WERI-Rb-1 (cell line): ENCODE measurements around the gene SANBR.

ENCODE experiments used
- DNase-seq: peaks from one replicate; pipeline ENCODE4 v3.0.0-alpha.2; 2020
- H3K27ac ChIP-seq: fragments of 250-450 bp; sonication (Bioruptor Pico); 2 replicates; pipeline ENCODE4 v1.5.1; 2020; ENCODE audit warnings: mild to moderate bottlenecking, moderate library complexity
- H3K27me3 ChIP-seq: fragments of 250-450 bp; sonication (Bioruptor Pico); 2 replicates; pipeline ENCODE4 v1.5.1; 2021; ENCODE audit warnings: mild to moderate bottlenecking, low read depth, moderate library complexity; ENCODE audit not compliant: insufficient read depth, severe bottlenecking
- H3K36me3 ChIP-seq: fragments of 250-450 bp; sonication (Bioruptor Pico); 2 replicates; pipeline ENCODE4 v1.5.1; 2020; ENCODE audit warnings: mild to moderate bottlenecking, moderate library complexity
- H3K4me3 ChIP-seq: 2 replicates; pipeline ENCODE4 v1.5.1; 2011; ENCODE audit warnings: low read depth, mild to moderate bottlenecking, control low read depth, low read length
- H3K9me3 ChIP-seq: fragments of 250-450 bp; sonication (Bioruptor Pico); 2 replicates; pipeline ENCODE4 v1.5.1; 2021; ENCODE audit warnings: mild to moderate bottlenecking, moderate library complexity; ENCODE audit not compliant: severe bottlenecking
- CTCF ChIP-seq: IDR thresholded peaks from 2 replicates; pipeline ENCODE4 v1.5.1; 2011; ENCODE audit warnings: low read depth, mild to moderate bottlenecking, control low read depth, inconsistent platforms, low read length

The SANBR gene

GRCh38 chr2:61042807-61043206 is 22.9 kb upstream of the SANBR start:
- no peak for TF ChIP-seq CTCF

GRCh38 chr2:61044636-61045035 is 21.0 kb upstream of the SANBR start:
- no peak overlapping the region for H3K4me3 ChIP-seq
- no peak for TF ChIP-seq CTCF
- peaks cover 46% of the 10 kb centered on the region for H3K36me3 ChIP-seq
- H3K27ac ChIP-seq: no peak overlapping the region
- H3K27me3 ChIP-seq: no peaks in the 10 kb centered on the region
- no peak for DNase-seq
- peaks cover 6% of the 10 kb centered on the region for H3K9me3 ChIP-seq

More at GRCh38 chr2:61042807-61043206, 22.9 kb upstream of the SANBR start:
- no peak for DNase-seq
- Histone ChIP-seq H3K36me3 (peaks cover 28% of the 10 kb centered on the region), H3K9me3 (peaks cover 12% of the 10 kb centered on the region), H3K27ac (no peak overlapping the region), H3K27me3 (no peaks in the 10 kb centered on the region), H3K4me3 (no peak overlapping the region)

DNA sequence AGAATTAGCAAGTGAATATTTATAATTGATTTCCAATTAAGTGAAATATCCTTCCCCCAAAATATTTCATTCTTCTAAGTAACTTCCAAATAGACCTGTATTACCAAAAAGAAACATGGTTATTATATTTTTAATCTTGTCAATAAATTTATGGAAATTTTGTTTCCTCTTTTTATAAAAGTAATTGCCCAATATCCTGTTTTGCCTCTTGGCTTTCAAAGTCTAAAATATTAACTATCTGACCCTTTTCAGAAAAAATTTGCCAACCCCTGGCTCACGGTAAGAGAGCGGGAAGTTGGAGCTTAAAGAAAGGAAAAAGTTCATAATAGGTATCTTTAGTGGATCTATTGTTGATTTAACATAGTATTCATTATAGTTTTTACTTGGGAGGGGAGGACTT is 20.4 kb upstream of the SANBR start:
- no peak for TF ChIP-seq CTCF
- Histone ChIP-seq H3K27ac (no peak overlapping the region), H3K36me3 (peaks cover 52% of the 10 kb centered on the region), H3K27me3 (no peaks in the 10 kb centered on the region), H3K4me3 (no peak overlapping the region), H3K9me3 (peaks cover 2% of the 10 kb centered on the region)
- no peak for DNase-seq

DNA sequence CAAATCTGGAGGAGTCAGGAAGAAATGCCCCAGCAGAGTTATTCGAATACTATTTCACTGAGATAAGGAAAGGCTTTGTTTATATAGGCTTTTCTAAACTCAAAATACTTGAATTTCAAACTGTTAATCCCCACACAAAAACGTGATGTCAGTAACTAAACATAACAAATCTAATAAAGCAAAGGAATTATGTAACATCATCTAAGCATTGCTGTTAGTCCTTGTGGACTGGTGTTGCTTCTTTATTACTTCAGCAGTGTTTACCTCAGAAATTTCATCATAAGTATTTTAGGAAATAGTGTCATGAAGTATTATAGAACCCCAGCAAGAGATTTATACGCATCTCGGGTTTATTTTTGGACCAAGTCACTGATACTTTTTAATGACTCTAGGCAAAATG is 19.7 kb upstream of the SANBR start:
- no peak for DNase-seq
- Histone ChIP-seq H3K4me3 (no peak overlapping the region), H3K27me3 (no peaks in the 10 kb centered on the region), H3K9me3 (no peaks in the 10 kb centered on the region), H3K27ac (no peak overlapping the region), H3K36me3 (peaks cover 58% of the 10 kb centered on the region)
- TF ChIP-seq CTCF: no peak

DNA sequence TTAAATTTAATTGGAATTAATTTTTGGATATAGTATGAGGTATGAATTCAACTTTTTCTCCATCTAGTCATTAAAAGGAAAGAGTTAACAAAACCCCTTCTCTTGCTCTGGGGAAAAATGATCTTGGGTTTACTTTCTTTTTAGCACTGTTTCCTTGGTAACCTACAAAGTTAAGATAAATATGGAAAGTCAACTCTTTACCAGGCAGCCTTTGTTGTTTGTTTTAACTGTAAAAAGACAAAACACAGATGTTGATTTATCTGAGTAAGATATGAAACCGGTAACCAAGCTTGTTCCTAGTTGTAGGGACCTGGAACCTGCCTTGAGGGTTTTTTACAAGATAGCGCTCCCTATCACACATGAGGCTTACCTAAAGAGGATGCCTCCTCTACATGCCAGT is 10.1 kb upstream of the SANBR start:
- H3K27ac ChIP-seq: no peak overlapping the region
- no peak for DNase-seq
- H3K9me3 ChIP-seq: no peaks in the 10 kb centered on the region
- H3K27me3 ChIP-seq: no peaks in the 10 kb centered on the region
- peaks cover 26% of the 10 kb centered on the region for H3K36me3 ChIP-seq
- no peak for TF ChIP-seq CTCF
- no peak overlapping the region for H3K4me3 ChIP-seq

DNA sequence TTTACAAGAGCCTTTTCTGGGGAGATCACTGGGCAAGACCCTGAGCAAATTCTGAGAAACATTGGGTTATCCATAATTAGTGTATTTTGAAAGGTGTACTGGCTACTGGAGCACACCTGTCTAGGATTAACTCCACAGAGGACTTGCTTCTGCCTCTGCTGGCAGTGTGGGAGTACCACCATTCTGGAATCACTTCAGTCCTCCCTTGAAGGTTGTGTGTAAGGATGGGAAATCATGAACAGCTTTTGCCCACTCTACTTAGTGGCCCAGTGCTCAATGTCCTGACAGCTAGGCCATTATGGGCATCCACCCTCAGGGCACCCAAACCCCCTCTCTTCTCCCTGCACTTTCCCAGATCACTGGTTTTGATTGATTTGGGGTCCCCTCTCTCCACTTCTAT is 8.1 kb upstream of the SANBR start:
- peaks cover 18% of the 10 kb centered on the region for H3K36me3 ChIP-seq
- TF ChIP-seq CTCF: no peak
- no peak overlapping the region for H3K4me3 ChIP-seq
- no peak for DNase-seq
- H3K27me3 ChIP-seq: no peaks in the 10 kb centered on the region
- H3K9me3 ChIP-seq: no peaks in the 10 kb centered on the region
- H3K27ac ChIP-seq: no peak overlapping the region
